MV-4-11 (cell line): ENCODE data around the gene RPL28.
"Not testable (repeated sequence)": the region's sequence is repeated elsewhere in the genome, so short reads cannot be mapped to it uniquely, and the experiment has no call there.

ENCODE experiments used
- DNase-seq: peaks from one replicate; lab custom pipeline; 2025; lab: John Stamatoyannopoulos, UW

RPL28 gene

GRCh38 chr19:55426042-55426441, 40.3 kb downstream of the RPL28 start:
- DNase-seq = no peak

- DNase-seq = no peak
Observed at GRCh38 chr19:55431183-55431582, 45.5 kb downstream of the RPL28 start.

- no peak for DNase-seq
Observed at GRCh38 chr19:55432241-55432959, 46.7 kb downstream of the RPL28 start.

- DNase-seq = no peak
Observed at GRCh38 chr19:55433292-55433691, 47.6 kb downstream of the RPL28 start.

- no peak for DNase-seq
Observed at GRCh38 chr19:55434356-55434919, 48.7 kb downstream of the RPL28 start.

GRCh38 chr19:55435020-55435419, 49.3 kb downstream of the RPL28 start:
- DNase-seq = no peak

- DNase-seq = no peak
Observed at GRCh38 chr19:55436847-55437246, 51.1 kb downstream of the RPL28 start.

- peak; percentile 35 for DNase-seq
Observed at GRCh38 chr19:55437410-55437809, 51.7 kb downstream of the RPL28 start.

- DNase-seq = no peak
Observed at GRCh38 chr19:55439052-55439451, 53.3 kb downstream of the RPL28 start.

- peak; percentile 94 for DNase-seq
Observed at GRCh38 chr19:55440411-55441105, 54.8 kb downstream of the RPL28 start.

- DNase-seq = peak; percentile 96
Observed at GRCh38 chr19:55441319-55441691, 55.6 kb downstream of the RPL28 start.

GRCh38 chr19:55441692-55442321, 56.1 kb downstream of the RPL28 start:
- DNase-seq = no peak

- DNase-seq = no peak
Observed at GRCh38 chr19:55442372-55442961, 56.7 kb downstream of the RPL28 start.

- DNase-seq = peak; percentile 59
Observed at GRCh38 chr19:55443045-55443823, 57.5 kb downstream of the RPL28 start, which contains the start of gene SHISA7. TSS of gene SHISA7 (minus strand) at chr19:55443300. CDS start at chr19:55442863, 437 bp downstream.

- DNase-seq = no peak
Observed at GRCh38 chr19:55443824-55444480, 58.2 kb downstream of the RPL28 start.

- DNase-seq = no peak
Observed at GRCh38 chr19:55444646-55445045, 58.9 kb downstream of the RPL28 start.

GRCh38 chr19:55446060-55446459, 60.3 kb downstream of the RPL28 start:
- DNase-seq = peak; percentile 72

GRCh38 chr19:55447421-55448174, 61.9 kb downstream of the RPL28 start:
- peak; percentile 38 for DNase-seq

GRCh38 chr19:55448175-55448490, 62.4 kb downstream of the RPL28 start:
- DNase-seq = not testable (repeated sequence)

- no peak for DNase-seq
Observed at GRCh38 chr19:55449469-55449868, 63.7 kb downstream of the RPL28 start.
